Measurements from ENCODE around the gene CEACAM19.

GRCh38 chr19:44725251-44725650 lies 54.0 kb downstream of the CEACAM19 start:
- no peak for TF ChIP-seq CTCF (IDR thresholded peaks at IDR 0.05)
- no peak for TF ChIP-seq POLR2A (IDR thresholded peaks at IDR 0.05)
